ENCODE data around the gene EFNB1.

Gene EFNB1

DNA sequence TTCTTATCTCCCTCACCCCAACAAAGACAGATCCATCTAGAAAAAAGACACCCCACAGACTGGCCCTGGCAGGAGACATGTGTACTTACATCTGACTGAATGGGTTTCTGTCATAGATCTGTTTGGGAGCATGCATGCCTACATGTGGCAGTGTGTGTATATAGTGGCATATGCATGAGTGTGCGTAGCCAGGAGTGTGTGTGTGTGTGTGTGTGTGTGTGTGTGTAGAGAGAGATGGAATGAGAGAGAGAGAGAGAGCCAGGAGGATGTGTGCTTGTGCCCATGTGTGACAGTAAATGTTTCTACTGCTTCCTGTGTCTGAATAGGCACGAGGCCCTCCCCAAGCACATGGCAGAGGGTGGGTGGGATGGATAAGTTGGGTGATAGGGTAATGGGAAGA is 37.1 kb downstream of the EFNB1 start:
- no peaks in the 10 kb centered on the region for H3K36me3 ChIP-seq (ENCODE audit: control insufficient read depth in 1 of 2, insufficient read depth in 2 of 2, low read length in 2 of 2)
- no peak overlapping the region for H3K9ac ChIP-seq (ENCODE audit: low read depth in 1 of 2, low read length in 2 of 2)

GRCh38 chrX:68867458-68868112 is 38.8 kb downstream of the EFNB1 start:
- Histone ChIP-seq H3K4me3 (ENCODE audit: low read depth in 1 of 2, low read length in 2 of 2) (no peak overlapping the region), H3K9ac (ENCODE audit: low read depth in 1 of 2, low read length in 2 of 2) (peak overlapping the region in 1 of 2 donors; percentile 25), H3K36me3 (ENCODE audit: control insufficient read depth in 1 of 2, insufficient read depth in 2 of 2, low read length in 2 of 2) (no peaks in the 10 kb centered on the region), H3K27me3 (ENCODE audit: control insufficient read depth in 1 of 2, insufficient read depth in 2 of 2, low read length in 2 of 2) (no peaks in the 10 kb centered on the region), H3K4me1 (ENCODE audit: control insufficient read depth in 1 of 2, insufficient read depth in 2 of 2, low read length in 2 of 2) (peaks cover 36 to 49% of the 10 kb centered on the region in 2 donors), H3K9me3 (ENCODE audit: control insufficient read depth in 1 of 2, low read length in 2 of 2) (no peaks in the 10 kb centered on the region), H3K27ac (ENCODE audit: low read depth, low read length) (no peak overlapping the region)

More for the DNA sequence above, 37.1 kb downstream of the EFNB1 start:
- H3K27me3 ChIP-seq (ENCODE audit: control insufficient read depth in 1 of 2, insufficient read depth in 2 of 2, low read length in 2 of 2) = no peaks in the 10 kb centered on the region
- H3K9me3 ChIP-seq (ENCODE audit: control insufficient read depth in 1 of 2, low read length in 2 of 2) = no peaks in the 10 kb centered on the region
- no peak overlapping the region for H3K27ac ChIP-seq (ENCODE audit: low read depth, low read length)
- no peak overlapping the region for H3K4me3 ChIP-seq (ENCODE audit: low read depth in 1 of 2, low read length in 2 of 2)
- peaks cover 23 to 32% of the 10 kb centered on the region in 2 donors for H3K4me1 ChIP-seq (ENCODE audit: control insufficient read depth in 1 of 2, insufficient read depth in 2 of 2, low read length in 2 of 2)

DNA sequence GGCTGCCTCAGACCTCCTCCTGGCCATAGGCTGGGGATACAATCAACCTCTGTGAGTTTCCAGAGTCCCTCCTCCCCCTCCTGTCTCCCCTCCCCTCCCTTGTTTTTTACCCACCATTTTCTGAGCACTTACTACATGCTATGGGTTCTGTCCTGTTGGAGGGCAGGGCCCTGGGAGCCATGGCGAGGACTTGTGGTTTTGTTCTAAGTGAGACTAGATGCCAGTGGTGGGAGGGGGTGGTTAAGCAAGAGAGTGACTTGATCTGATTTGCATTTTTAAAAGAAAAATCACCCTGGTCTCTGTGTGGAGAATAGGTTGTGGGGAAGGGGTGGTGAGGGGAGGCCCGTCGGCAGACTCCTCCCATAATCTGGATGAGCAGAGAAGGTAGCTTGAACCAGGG is 39.5 kb downstream of the EFNB1 start:
- Histone ChIP-seq H3K9me3 (ENCODE audit: control insufficient read depth in 1 of 2, low read length in 2 of 2) (no peaks in the 10 kb centered on the region), H3K36me3 (ENCODE audit: control insufficient read depth in 1 of 2, insufficient read depth in 2 of 2, low read length in 2 of 2) (no peaks in the 10 kb centered on the region), H3K4me3 (ENCODE audit: low read depth in 1 of 2, low read length in 2 of 2) (no peak overlapping the region), H3K27ac (ENCODE audit: low read depth, low read length) (no peak overlapping the region), H3K9ac (ENCODE audit: low read depth in 1 of 2, low read length in 2 of 2) (peak overlapping the region in 1 of 2 donors; percentile 25), H3K27me3 (ENCODE audit: control insufficient read depth in 1 of 2, insufficient read depth in 2 of 2, low read length in 2 of 2) (no peaks in the 10 kb centered on the region), H3K4me1 (ENCODE audit: control insufficient read depth in 1 of 2, insufficient read depth in 2 of 2, low read length in 2 of 2) (peaks cover 36 to 52% of the 10 kb centered on the region in 2 donors)

DNA sequence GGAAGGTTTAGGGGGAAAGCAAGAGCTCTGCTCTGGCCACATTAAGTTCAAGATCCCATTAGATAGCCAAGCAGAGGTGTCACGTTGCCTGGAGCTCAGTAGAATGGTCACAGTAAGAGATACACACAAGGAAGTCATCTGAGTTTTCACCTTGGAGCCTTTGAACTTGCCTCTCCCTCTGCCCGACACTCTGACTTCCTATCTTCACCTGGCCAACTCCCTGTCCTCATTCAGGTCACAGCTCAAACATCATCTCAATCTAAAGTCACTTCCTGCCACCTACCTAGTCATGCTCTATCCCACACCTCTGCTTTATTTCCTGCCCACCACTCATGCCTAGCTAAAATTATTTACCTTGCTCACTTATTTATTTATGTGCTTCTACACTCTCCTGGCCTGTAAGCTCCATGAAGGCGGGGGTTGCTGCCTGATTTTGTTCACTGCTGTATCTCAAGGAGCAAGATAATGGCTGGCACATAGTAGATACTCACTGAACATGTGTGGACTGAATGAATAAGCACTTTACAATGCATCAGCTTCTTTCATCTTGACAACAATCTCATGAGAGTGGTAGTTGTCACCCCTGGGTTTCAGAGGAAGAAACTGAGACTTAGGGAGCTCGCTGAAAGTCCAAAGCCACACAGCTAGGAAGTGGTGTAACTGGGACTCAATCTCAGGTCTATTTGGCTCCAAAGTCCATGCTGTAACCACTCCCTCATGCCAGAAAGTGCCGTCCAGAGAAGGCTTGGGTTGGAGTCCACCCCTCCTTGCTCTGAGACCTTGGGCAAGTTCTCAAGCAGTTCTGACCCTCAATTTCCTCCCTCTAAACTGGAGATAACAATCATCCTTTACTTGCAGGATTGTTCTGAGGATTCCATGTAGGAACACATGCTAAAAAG is 40.3 kb downstream of the EFNB1 start:
- Histone ChIP-seq H3K36me3 (ENCODE audit: control insufficient read depth in 1 of 2, insufficient read depth in 2 of 2, low read length in 2 of 2) (no peaks in the 10 kb centered on the region), H3K4me1 (ENCODE audit: control insufficient read depth in 1 of 2, insufficient read depth in 2 of 2, low read length in 2 of 2) (peaks cover 36 to 52% of the 10 kb centered on the region in 2 donors), H3K4me3 (ENCODE audit: low read depth in 1 of 2, low read length in 2 of 2) (no peak overlapping the region), H3K9ac (ENCODE audit: low read depth in 1 of 2, low read length in 2 of 2) (no peak overlapping the region), H3K27ac (ENCODE audit: low read depth, low read length) (peak overlapping the region; percentile 58), H3K9me3 (ENCODE audit: control insufficient read depth in 1 of 2, low read length in 2 of 2) (no peaks in the 10 kb centered on the region), H3K27me3 (ENCODE audit: control insufficient read depth in 1 of 2, insufficient read depth in 2 of 2, low read length in 2 of 2) (no peaks in the 10 kb centered on the region)

DNA sequence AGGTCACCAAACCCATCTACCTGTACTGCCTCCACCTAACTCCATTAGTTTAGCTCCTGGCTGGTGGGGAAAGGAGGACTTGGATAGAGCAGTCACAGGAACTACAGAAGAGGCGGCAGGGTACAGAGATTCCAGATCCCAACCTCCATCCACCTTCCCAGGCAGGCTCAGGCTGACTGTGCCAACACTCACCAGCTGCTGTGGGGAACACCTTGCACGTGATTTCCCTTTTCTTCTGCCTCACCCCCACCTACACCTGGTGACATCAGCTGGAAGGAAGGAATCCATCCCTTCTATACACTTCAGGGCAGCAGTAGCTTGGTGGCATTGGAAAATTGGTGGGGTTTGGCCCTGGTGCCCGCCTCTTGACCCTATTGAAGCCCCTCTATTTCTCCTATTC is 41.5 kb downstream of the EFNB1 start:
- no peaks in the 10 kb centered on the region for H3K27me3 ChIP-seq (ENCODE audit: control insufficient read depth in 1 of 2, insufficient read depth in 2 of 2, low read length in 2 of 2)
- H3K4me3 ChIP-seq (ENCODE audit: low read depth in 1 of 2, low read length in 2 of 2) = no peak overlapping the region
- no peak overlapping the region for H3K27ac ChIP-seq (ENCODE audit: low read depth, low read length)
- no peaks in the 10 kb centered on the region for H3K9me3 ChIP-seq (ENCODE audit: control insufficient read depth in 1 of 2, low read length in 2 of 2)
- H3K36me3 ChIP-seq (ENCODE audit: control insufficient read depth in 1 of 2, insufficient read depth in 2 of 2, low read length in 2 of 2) = no peaks in the 10 kb centered on the region
- H3K9ac ChIP-seq (ENCODE audit: low read depth in 1 of 2, low read length in 2 of 2) = no peak overlapping the region
- H3K4me1 ChIP-seq (ENCODE audit: control insufficient read depth in 1 of 2, insufficient read depth in 2 of 2, low read length in 2 of 2) = peaks cover 36 to 49% of the 10 kb centered on the region in 2 donors

- no peak overlapping the region for H3K9ac ChIP-seq (ENCODE audit: low read depth in 1 of 2, low read length in 2 of 2)
- no peak overlapping the region for H3K4me3 ChIP-seq (ENCODE audit: low read depth in 1 of 2, low read length in 2 of 2)
- H3K27ac ChIP-seq (ENCODE audit: low read depth, low read length) = no peak overlapping the region
- H3K9me3 ChIP-seq (ENCODE audit: control insufficient read depth in 1 of 2, low read length in 2 of 2) = no peaks in the 10 kb centered on the region
- H3K27me3 ChIP-seq (ENCODE audit: control insufficient read depth in 1 of 2, insufficient read depth in 2 of 2, low read length in 2 of 2) = no peaks in the 10 kb centered on the region
- no peaks in the 10 kb centered on the region for H3K36me3 ChIP-seq (ENCODE audit: control insufficient read depth in 1 of 2, insufficient read depth in 2 of 2, low read length in 2 of 2)
- peaks cover 34 to 45% of the 10 kb centered on the region in 2 donors for H3K4me1 ChIP-seq (ENCODE audit: control insufficient read depth in 1 of 2, insufficient read depth in 2 of 2, low read length in 2 of 2)
These were observed 43.4 kb downstream of the EFNB1 start for GRCh38 chrX:68872171-68872570.

GRCh38 chrX:68874076-68874475 is 45.3 kb downstream of the EFNB1 start:
- H3K9me3 ChIP-seq (ENCODE audit: control insufficient read depth in 1 of 2, low read length in 2 of 2) = no peaks in the 10 kb centered on the region
- no peak overlapping the region for H3K9ac ChIP-seq (ENCODE audit: low read depth in 1 of 2, low read length in 2 of 2)
- no peaks in the 10 kb centered on the region for H3K36me3 ChIP-seq (ENCODE audit: control insufficient read depth in 1 of 2, insufficient read depth in 2 of 2, low read length in 2 of 2)
- H3K27ac ChIP-seq (ENCODE audit: low read depth, low read length) = no peak overlapping the region
- H3K4me1 ChIP-seq (ENCODE audit: control insufficient read depth in 1 of 2, insufficient read depth in 2 of 2, low read length in 2 of 2) = peaks cover 27 to 32% of the 10 kb centered on the region in 2 donors
- H3K4me3 ChIP-seq (ENCODE audit: low read depth in 1 of 2, low read length in 2 of 2) = no peak overlapping the region
- no peaks in the 10 kb centered on the region for H3K27me3 ChIP-seq (ENCODE audit: control insufficient read depth in 1 of 2, insufficient read depth in 2 of 2, low read length in 2 of 2)

DNA sequence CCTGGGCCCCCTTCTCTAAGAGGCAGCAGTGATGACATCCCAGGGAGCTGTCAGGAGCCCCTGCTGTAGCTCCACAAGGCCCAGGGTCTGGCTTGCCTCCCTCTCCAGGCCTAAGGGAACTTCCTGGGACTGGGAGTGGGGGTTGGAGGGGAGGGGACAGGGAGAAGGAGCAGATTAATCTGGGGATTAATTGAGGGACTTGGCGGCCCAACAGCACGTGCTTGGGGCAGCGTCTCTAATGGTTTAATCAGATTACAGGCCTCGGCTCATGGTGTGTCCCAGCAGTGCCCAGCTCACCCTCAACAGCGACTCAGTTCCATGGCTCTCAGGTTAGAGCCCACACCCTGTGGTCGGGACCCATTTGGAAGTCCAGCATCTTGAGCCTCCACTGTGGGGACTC is 47.9 kb downstream of the EFNB1 start:
- Histone ChIP-seq H3K36me3 (ENCODE audit: control insufficient read depth in 1 of 2, insufficient read depth in 2 of 2, low read length in 2 of 2) (no peaks in the 10 kb centered on the region), H3K27ac (ENCODE audit: low read depth, low read length) (no peak overlapping the region), H3K9me3 (ENCODE audit: control insufficient read depth in 1 of 2, low read length in 2 of 2) (no peaks in the 10 kb centered on the region), H3K4me3 (ENCODE audit: low read depth in 1 of 2, low read length in 2 of 2) (no peak overlapping the region), H3K27me3 (ENCODE audit: control insufficient read depth in 1 of 2, insufficient read depth in 2 of 2, low read length in 2 of 2) (no peaks in the 10 kb centered on the region), H3K4me1 (ENCODE audit: control insufficient read depth in 1 of 2, insufficient read depth in 2 of 2, low read length in 2 of 2) (peaks cover 16 to 17% of the 10 kb centered on the region in 2 donors), H3K9ac (ENCODE audit: low read depth in 1 of 2, low read length in 2 of 2) (no peak overlapping the region)

DNA sequence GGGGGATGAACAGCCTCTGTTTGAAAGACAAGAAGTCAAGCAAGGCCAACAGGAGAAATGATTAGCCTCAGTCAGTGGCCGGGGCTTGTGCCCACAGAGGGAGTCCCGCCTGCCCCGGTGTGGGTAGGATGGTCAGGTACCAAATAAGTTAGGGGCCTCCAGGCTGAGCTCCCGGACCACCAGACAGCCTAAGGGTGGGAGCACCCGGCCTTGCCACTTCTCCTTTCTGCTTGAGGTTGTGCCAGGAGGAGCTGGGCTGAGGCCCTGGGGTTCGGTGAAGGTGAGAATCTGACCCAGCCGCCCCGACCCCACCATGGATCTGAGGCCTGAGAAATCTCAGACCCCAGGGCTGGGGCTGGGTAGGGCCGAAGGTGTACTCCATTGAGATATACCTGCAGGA is 48.8 kb downstream of the EFNB1 start:
- H3K4me3 ChIP-seq (ENCODE audit: low read depth in 1 of 2, low read length in 2 of 2) = no peak overlapping the region

GRCh38 chrX:68878977-68879645 is 50.3 kb downstream of the EFNB1 start:
- no peak overlapping the region for H3K4me3 ChIP-seq (ENCODE audit: low read depth in 1 of 2, low read length in 2 of 2)
- H3K36me3 ChIP-seq (ENCODE audit: control insufficient read depth in 1 of 2, insufficient read depth in 2 of 2, low read length in 2 of 2) = no peaks in the 10 kb centered on the region
- H3K27me3 ChIP-seq (ENCODE audit: control insufficient read depth in 1 of 2, insufficient read depth in 2 of 2, low read length in 2 of 2) = no peaks in the 10 kb centered on the region
- H3K4me1 ChIP-seq (ENCODE audit: control insufficient read depth in 1 of 2, insufficient read depth in 2 of 2, low read length in 2 of 2) = peaks cover 10 to 16% of the 10 kb centered on the region in 2 donors
- no peak overlapping the region for H3K27ac ChIP-seq (ENCODE audit: low read depth, low read length)
- H3K9ac ChIP-seq (ENCODE audit: low read depth in 1 of 2, low read length in 2 of 2) = no peak overlapping the region
- H3K9me3 ChIP-seq (ENCODE audit: control insufficient read depth in 1 of 2, low read length in 2 of 2) = no peaks in the 10 kb centered on the region

More for the DNA sequence above, 48.8 kb downstream of the EFNB1 start:
- H3K9ac ChIP-seq (ENCODE audit: low read depth in 1 of 2, low read length in 2 of 2) = no peak overlapping the region
- H3K4me1 ChIP-seq (ENCODE audit: control insufficient read depth in 1 of 2, insufficient read depth in 2 of 2, low read length in 2 of 2) = peaks cover 8 to 11% of the 10 kb centered on the region in 2 donors
- no peaks in the 10 kb centered on the region for H3K36me3 ChIP-seq (ENCODE audit: control insufficient read depth in 1 of 2, insufficient read depth in 2 of 2, low read length in 2 of 2)
- no peaks in the 10 kb centered on the region for H3K9me3 ChIP-seq (ENCODE audit: control insufficient read depth in 1 of 2, low read length in 2 of 2)
- no peak overlapping the region for H3K27ac ChIP-seq (ENCODE audit: low read depth, low read length)
- no peaks in the 10 kb centered on the region for H3K27me3 ChIP-seq (ENCODE audit: control insufficient read depth in 1 of 2, insufficient read depth in 2 of 2, low read length in 2 of 2)

Measured in duodenal mucosa (tissue), 2 donors.